Type B pancreatic cell (in vitro differentiated cells): ENCODE measurements around the gene PDE5A. TPM values are rescaled to one million over a fixed set of nuclear protein-coding genes. Genes with fewer than 3 reads are reported as not detected.
"Not testable (repeated sequence)": the region's sequence is repeated elsewhere in the genome, so short reads cannot be mapped to it uniquely, and the experiment has no call there.

Experiments used
- DNase-seq: peaks from one replicate; pipeline ENCODE4 v3.0.0; 2021; ENCODE audit warnings: mixed read lengths; ENCODE audit not compliant: unreplicated experiment; ENCODE audit errors: extremely low spot score
- H3K27ac Mint-ChIP-seq: 2 replicates; pipeline ENCODE4 v1.8.0; 2021; ENCODE audit warnings: mild to moderate bottlenecking, mixed read lengths
- H3K27me3 Mint-ChIP-seq: 2 replicates; pipeline ENCODE4 v1.8.0; 2021; ENCODE audit warnings: mixed read lengths
- H3K36me3 Mint-ChIP-seq: 2 replicates; pipeline ENCODE4 v1.8.0; 2021; ENCODE audit warnings: mixed read lengths
- H3K4me1 Mint-ChIP-seq: one replicate; pipeline ENCODE4 v1.8.0; 2021; ENCODE audit warnings: mixed read lengths; ENCODE audit not compliant: unreplicated experiment
- H3K4me3 Mint-ChIP-seq: 2 replicates; pipeline ENCODE4 v1.8.0; 2021; ENCODE audit warnings: mild to moderate bottlenecking, mixed read lengths
- H3K9me3 Mint-ChIP-seq: 2 replicates; pipeline ENCODE4 v1.8.0; 2021; ENCODE audit warnings: mixed read lengths
- CTCF ChIP-seq: fragments of 200-600 bp; sonication (generic); conservative IDR thresholded peaks from 2 replicates; pipeline ENCODE4 v1.5.0; 2021; ENCODE audit warnings: antibody characterized with exemption, mild to moderate bottlenecking
- total RNA-seq: library from RNA; stranded (reverse); gene quantifications from 2 replicates; pipeline ENCODE4 v1.2.1, GENCODE V29; 2021; ENCODE audit warnings: low replicate concordance

The PDE5A gene
- total RNA-seq, 1 donor from 2014 or later = 77.4 TPM

- H3K27me3 Mint-ChIP-seq = peaks cover 39% of the 10 kb centered on the region
- H3K36me3 Mint-ChIP-seq = no peaks in the 10 kb centered on the region
- no peak for TF ChIP-seq CTCF
- no peaks in the 10 kb centered on the region for H3K9me3 Mint-ChIP-seq
- no peak overlapping the region for H3K4me3 Mint-ChIP-seq
- H3K4me1 Mint-ChIP-seq = peaks cover 20% of the 10 kb centered on the region
- H3K27ac Mint-ChIP-seq = no peak overlapping the region
- DNase-seq = no peak
These were observed 34.7 kb upstream of the PDE5A start for GRCh38 chr4:119663160-119663788.

GRCh38 chr4:119662612-119663011 is 34.0 kb upstream of the PDE5A start:
- not testable (repeated sequence) for H3K9me3 Mint-ChIP-seq, H3K4me3 Mint-ChIP-seq, H3K27ac Mint-ChIP-seq, DNase-seq, H3K36me3 Mint-ChIP-seq
- peaks cover 34% of the 10 kb centered on the region for H3K27me3 Mint-ChIP-seq
- peaks cover 18% of the 10 kb centered on the region for H3K4me1 Mint-ChIP-seq

- H3K4me3 Mint-ChIP-seq = no peak overlapping the region
- H3K9me3 Mint-ChIP-seq = no peaks in the 10 kb centered on the region
- H3K36me3 Mint-ChIP-seq = no peaks in the 10 kb centered on the region
- no peak overlapping the region for H3K27ac Mint-ChIP-seq
- peaks cover 28% of the 10 kb centered on the region for H3K27me3 Mint-ChIP-seq
- TF ChIP-seq CTCF = no peak
- no peak for DNase-seq
- peaks cover 12% of the 10 kb centered on the region for H3K4me1 Mint-ChIP-seq
These were observed 32.6 kb upstream of the PDE5A start for GRCh38 chr4:119661231-119661630.

- H3K4me1 Mint-ChIP-seq = peaks cover 12% of the 10 kb centered on the region
- peaks cover 21% of the 10 kb centered on the region for H3K27me3 Mint-ChIP-seq
- DNase-seq = no peak
- H3K4me3 Mint-ChIP-seq = no peak overlapping the region
- H3K9me3 Mint-ChIP-seq = no peaks in the 10 kb centered on the region
- no peaks in the 10 kb centered on the region for H3K36me3 Mint-ChIP-seq
- no peak for TF ChIP-seq CTCF
- no peak overlapping the region for H3K27ac Mint-ChIP-seq
These were observed 31.0 kb upstream of the PDE5A start for GRCh38 chr4:119659576-119659975.

- TF ChIP-seq CTCF = no peak
- no peak overlapping the region for H3K4me3 Mint-ChIP-seq
- H3K36me3 Mint-ChIP-seq = no peaks in the 10 kb centered on the region
- H3K4me1 Mint-ChIP-seq = peaks cover 4% of the 10 kb centered on the region
- H3K9me3 Mint-ChIP-seq = no peaks in the 10 kb centered on the region
- no peak for DNase-seq
- H3K27me3 Mint-ChIP-seq = peaks cover 6% of the 10 kb centered on the region
- no peak overlapping the region for H3K27ac Mint-ChIP-seq
These were observed 28.6 kb upstream of the PDE5A start for GRCh38 chr4:119657111-119657611.

GRCh38 chr4:119656342-119656741 is 27.7 kb upstream of the PDE5A start:
- Mint-ChIP-seq H3K27me3 (peaks cover 5% of the 10 kb centered on the region), H3K36me3 (no peaks in the 10 kb centered on the region), H3K4me1 (peaks cover 4% of the 10 kb centered on the region), H3K4me3 (no peak overlapping the region), H3K27ac (no peak overlapping the region), H3K9me3 (no peaks in the 10 kb centered on the region)
- TF ChIP-seq CTCF = no peak
- DNase-seq = no peak
